ENCODE measurements around the gene GAPDHS.

The GAPDHS gene

GRCh38 chr19:35555301-35556005 is 22.2 kb downstream of the GAPDHS start:
- TF ChIP-seq, protein P1, sequence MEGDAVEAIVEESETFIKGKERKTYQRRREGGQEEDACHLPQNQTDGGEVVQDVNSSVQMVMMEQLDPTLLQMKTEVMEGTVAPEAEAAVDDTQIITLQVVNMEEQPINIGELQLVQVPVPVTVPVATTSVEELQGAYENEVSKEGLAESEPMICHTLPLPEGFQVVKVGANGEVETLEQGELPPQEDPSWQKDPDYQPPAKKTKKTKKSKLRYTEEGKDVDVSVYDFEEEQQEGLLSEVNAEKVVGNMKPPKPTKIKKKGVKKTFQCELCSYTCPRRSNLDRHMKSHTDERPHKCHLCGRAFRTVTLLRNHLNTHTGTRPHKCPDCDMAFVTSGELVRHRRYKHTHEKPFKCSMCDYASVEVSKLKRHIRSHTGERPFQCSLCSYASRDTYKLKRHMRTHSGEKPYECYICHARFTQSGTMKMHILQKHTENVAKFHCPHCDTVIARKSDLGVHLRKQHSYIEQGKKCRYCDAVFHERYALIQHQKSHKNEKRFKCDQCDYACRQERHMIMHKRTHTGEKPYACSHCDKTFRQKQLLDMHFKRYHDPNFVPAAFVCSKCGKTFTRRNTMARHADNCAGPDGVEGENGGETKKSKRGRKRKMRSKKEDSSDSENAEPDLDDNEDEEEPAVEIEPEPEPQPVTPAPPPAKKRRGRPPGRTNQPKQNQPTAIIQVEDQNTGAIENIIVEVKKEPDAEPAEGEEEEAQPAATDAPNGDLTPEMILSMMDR (IDR thresholded peaks at IDR 0.05; ENCODE audit: extremely low read depth, insufficient read depth, missing control alignments) = peak; percentile 23
- in situ Hi-C loops (cut with MboI; ENCODE audit: low pct_unique_long_range_greater_than_20kb, low sequenced_read_pairs, unreplicated experiment) = no loop called here
- DNase-seq (ENCODE audit: low spot score) = peak; percentile 60

GRCh38 chr19:35556025-35556590 is 22.9 kb downstream of the GAPDHS start:
- TF ChIP-seq, protein P1 (IDR thresholded peaks at IDR 0.05; ENCODE audit: extremely low read depth, insufficient read depth, missing control alignments) = no peak
- in situ Hi-C loops (cut with MboI; ENCODE audit: low pct_unique_long_range_greater_than_20kb, low sequenced_read_pairs, unreplicated experiment) = no loop called here
- DNase-seq (ENCODE audit: low spot score) = no peak

GRCh38 chr19:35556846-35557538 is 23.7 kb downstream of the GAPDHS start:
- in situ Hi-C loops (cut with MboI; ENCODE audit: low pct_unique_long_range_greater_than_20kb, low sequenced_read_pairs, unreplicated experiment) = no loop called here
- DNase-seq (ENCODE audit: low spot score) = no peak
- TF ChIP-seq, protein P1 (IDR thresholded peaks at IDR 0.05; ENCODE audit: extremely low read depth, insufficient read depth, missing control alignments) = no peak

- in situ Hi-C loops (cut with MboI; ENCODE audit: low pct_unique_long_range_greater_than_20kb, low sequenced_read_pairs, unreplicated experiment) = no loop called here
- TF ChIP-seq, protein P1 (IDR thresholded peaks at IDR 0.05; ENCODE audit: extremely low read depth, insufficient read depth, missing control alignments) = peak; percentile 17
- DNase-seq (ENCODE audit: low spot score) = peak; percentile 77
These were observed 24.5 kb downstream of the GAPDHS start for GRCh38 chr19:35557539-35558399.

DNA sequence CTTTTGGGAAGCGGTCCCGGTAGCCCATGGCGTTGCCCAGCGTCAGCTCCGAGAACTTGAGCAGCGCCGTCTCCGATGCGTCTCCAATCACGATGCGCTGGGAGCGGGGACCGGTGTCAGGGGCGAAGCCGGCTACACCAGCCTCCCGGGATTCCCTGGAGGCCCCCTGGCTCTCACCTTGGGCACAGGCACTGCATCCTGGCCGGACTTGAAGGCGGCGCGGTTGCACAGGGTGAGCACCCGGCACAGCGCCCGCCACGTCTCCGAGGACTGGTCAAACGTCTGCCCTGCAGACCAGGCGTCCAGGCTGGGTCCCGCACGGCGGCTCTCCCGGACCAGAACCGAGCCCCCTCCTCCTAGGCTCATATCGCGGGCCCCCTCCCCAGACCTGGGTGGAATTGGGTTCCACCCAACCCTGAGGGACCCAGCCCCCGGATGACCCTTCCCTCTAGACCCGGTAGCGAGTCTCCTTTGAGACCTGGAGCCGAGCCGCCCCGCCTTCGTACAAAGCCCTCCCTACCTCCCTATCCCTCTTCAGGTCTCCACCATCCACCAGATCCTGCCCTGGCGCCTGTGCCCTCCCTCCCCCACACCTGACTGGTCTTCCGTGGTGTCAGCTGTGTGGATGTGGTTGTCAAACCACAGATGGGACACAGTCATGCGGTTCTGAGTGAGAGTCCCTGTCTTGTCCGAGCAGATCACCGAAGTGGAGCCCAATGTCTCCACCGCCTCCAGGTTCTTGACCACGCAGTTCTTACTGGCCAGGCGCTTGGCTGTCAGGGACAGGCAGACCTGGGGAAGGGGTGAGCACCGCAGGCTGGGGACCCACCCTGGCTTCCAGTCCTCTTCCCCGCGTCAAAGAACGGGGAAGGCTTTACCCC is 25.4 kb downstream of the GAPDHS start:
- in situ Hi-C loops (cut with MboI; ENCODE audit: low pct_unique_long_range_greater_than_20kb, low sequenced_read_pairs, unreplicated experiment) = no loop called here
- TF ChIP-seq, protein P1 (IDR thresholded peaks at IDR 0.05; ENCODE audit: extremely low read depth, insufficient read depth, missing control alignments) = no peak
- DNase-seq (ENCODE audit: low spot score) = no peak
